ENCODE measurements around the gene MED1.

The MED1 gene

GRCh38 chr17:39359994-39360393 is 91.1 kb downstream of the MED1 start:
- TF ChIP-seq CTCF (IDR thresholded peaks at IDR 0.05; ENCODE audit: low read depth, low read length) (no peak), EZH2phosphoT487 (IDR thresholded peaks at IDR 0.05; ENCODE audit: low read depth) (no peak)
- H4K20me1 ChIP-seq (ENCODE audit: insufficient read depth, low read length), result peaks cover 3% of the 10 kb centered on the region; the same call in 1 of the 2 replicates
- H3K4me2 ChIP-seq (ENCODE audit: low read length), result no peak overlapping the region
- no peaks in the 10 kb centered on the region for H3K4me1 ChIP-seq (ENCODE audit: low read length)
- no peaks in the 10 kb centered on the region for H3K79me2 ChIP-seq (ENCODE audit: low read length)
- H3K36me3 ChIP-seq (replicated peaks; ENCODE audit: low read depth, low read length), result no peaks in the 10 kb centered on the region
- H3K4me3 ChIP-seq (ENCODE audit: low read length), result no peak overlapping the region
- H3K27me3 ChIP-seq (ENCODE audit: low read depth, low read length), result no peaks in the 10 kb centered on the region
- H3K27ac ChIP-seq (ENCODE audit: low read length), result no peak overlapping the region
- H2AFZ ChIP-seq (ENCODE audit: low read depth, low read length), result no peak overlapping the region
- H3K9ac ChIP-seq (ENCODE audit: low read length), result no peak overlapping the region
- H3K9me3 ChIP-seq (ENCODE audit: insufficient read depth, low read length), result no peaks in the 10 kb centered on the region

GRCh38 chr17:39357986-39358385 is 93.1 kb downstream of the MED1 start:
- Histone ChIP-seq H3K4me2 (ENCODE audit: low read length) (no peak overlapping the region), H3K36me3 (replicated peaks; ENCODE audit: low read depth, low read length) (no peaks in the 10 kb centered on the region), H3K4me1 (ENCODE audit: low read length) (no peaks in the 10 kb centered on the region), H3K27ac (ENCODE audit: low read length) (no peak overlapping the region), H3K27me3 (ENCODE audit: low read depth, low read length) (no peaks in the 10 kb centered on the region), H3K9me3 (ENCODE audit: insufficient read depth, low read length) (no peaks in the 10 kb centered on the region), H3K9ac (ENCODE audit: low read length) (no peak overlapping the region), H2AFZ (ENCODE audit: low read depth, low read length) (no peak overlapping the region), H4K20me1 (ENCODE audit: insufficient read depth, low read length) (peaks cover 3% of the 10 kb centered on the region; the same call in 1 of the 2 replicates), H3K79me2 (ENCODE audit: low read length) (no peaks in the 10 kb centered on the region), H3K4me3 (ENCODE audit: low read length) (no peak overlapping the region)
- TF ChIP-seq CTCF (IDR thresholded peaks at IDR 0.05; ENCODE audit: low read depth, low read length) (no peak), EZH2phosphoT487 (IDR thresholded peaks at IDR 0.05; ENCODE audit: low read depth) (no peak)

- Histone ChIP-seq H3K4me3 (ENCODE audit: low read length) (no peak overlapping the region), H3K36me3 (replicated peaks; ENCODE audit: low read depth, low read length) (no peaks in the 10 kb centered on the region), H3K27ac (ENCODE audit: low read length) (no peak overlapping the region), H3K79me2 (ENCODE audit: low read length) (no peaks in the 10 kb centered on the region), H3K9ac (ENCODE audit: low read length) (no peak overlapping the region), H3K27me3 (ENCODE audit: low read depth, low read length) (no peaks in the 10 kb centered on the region), H3K9me3 (ENCODE audit: insufficient read depth, low read length) (no peaks in the 10 kb centered on the region), H4K20me1 (ENCODE audit: insufficient read depth, low read length) (peaks cover 3% of the 10 kb centered on the region; the same call in 1 of the 2 replicates), H2AFZ (ENCODE audit: low read depth, low read length) (no peak overlapping the region), H3K4me2 (ENCODE audit: low read length) (no peak overlapping the region), H3K4me1 (ENCODE audit: low read length) (no peaks in the 10 kb centered on the region)
- TF ChIP-seq CTCF (IDR thresholded peaks at IDR 0.05; ENCODE audit: low read depth, low read length) (no peak), EZH2phosphoT487 (IDR thresholded peaks at IDR 0.05; ENCODE audit: low read depth) (no peak)
These were observed 93.6 kb downstream of the MED1 start for GRCh38 chr17:39357488-39357887.
